Measurements from ENCODE around the gene DACH1. TPM values are rescaled to one million over a fixed set of nuclear protein-coding genes. Genes with fewer than 3 reads are reported as not detected.

Gene DACH1
- total and polyA plus RNA-seq, 2 donors (not counting 3 experiments of a cell fraction or from before 2014, with no cell fraction given) = 8.6 to 28.3 TPM

- no peak for FAIRE-seq
- Histone ChIP-seq H4K20me1 (replicated peaks; ENCODE audit: control insufficient read depth, extremely low read depth, insufficient read depth, low read length) (no peaks in the 10 kb centered on the region), H3K9ac (replicated peaks; ENCODE audit: extremely low read depth, insufficient read depth, low read length) (no peak overlapping the region), H3K79me2 (ENCODE audit: control insufficient read depth, insufficient read depth, low read length) (no peaks in the 10 kb centered on the region), H3K4me3 (replicated peaks in 1 of 3; ENCODE audit: insufficient read depth in 1 of 3, low read depth in 1 of 3, low read length in 3 of 3) (no peak overlapping the region), H3K36me3 (ENCODE audit: control insufficient read depth in 2 of 2, extremely low read depth in 1 of 2, insufficient read depth in 2 of 2, low read length in 2 of 2) (no peaks in the 10 kb centered on the region), H3K27ac (ENCODE audit: insufficient read depth, low read depth, low read length) (no peak overlapping the region), H3K4me1 (ENCODE audit: control insufficient read depth, extremely low read depth, insufficient read depth, low read length) (peaks cover 17% of the 10 kb centered on the region), H3K9me3 (replicated peaks; ENCODE audit: control insufficient read depth, insufficient read depth, low read length) (no peaks in the 10 kb centered on the region), H2AFZ (ENCODE audit: low read depth, low read length) (no peak overlapping the region), H3K27me3 (ENCODE audit: control insufficient read depth in 2 of 2, insufficient read depth in 2 of 2, low read length in 2 of 2) (no peaks in the 10 kb centered on the region), H3K4me2 (ENCODE audit: insufficient read depth, low read length) (no peak overlapping the region), H3K9me1 (replicated peaks; ENCODE audit: control insufficient read depth, extremely low read depth, insufficient read depth, low read length) (peaks cover 2% of the 10 kb centered on the region)
- ChIA-PET POLR2A (no interaction called here), CTCF (interaction anchor here (1.4 kb wide), 1 partner anchor 29 kb away, joined by 3 read pairs; no protein-coding TSS in a partner anchor)
- dilution Hi-C loops (cut with MboI; ENCODE audit: extremely low pct_ligation_motif_present, low sequenced_read_pairs) (no loop called here), intact Hi-C loops (cut with micrococcal nuclease) (no loop called here)
- no peak for TF ChIP-seq MYC (IDR thresholded peaks at IDR 0.05; ENCODE audit: low read depth, low read length)
- TF ChIP-seq POLR2A (IDR thresholded peaks at IDR 0.05; ENCODE audit: low read depth, low read length) = no peak
- TF ChIP-seq, protein P1, sequence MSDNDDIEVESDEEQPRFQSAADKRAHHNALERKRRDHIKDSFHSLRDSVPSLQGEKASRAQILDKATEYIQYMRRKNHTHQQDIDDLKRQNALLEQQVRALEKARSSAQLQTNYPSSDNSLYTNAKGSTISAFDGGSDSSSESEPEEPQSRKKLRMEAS (IDR thresholded peaks at IDR 0.05; ENCODE audit: insufficient read depth, insufficient read length) = no peak
- no peak for TF ChIP-seq POLR2AphosphoS5 (IDR thresholded peaks at IDR 0.05; ENCODE audit: insufficient read depth, low read depth, low read length)
- no peak for TF ChIP-seq FOS (IDR thresholded peaks at IDR 0.05; ENCODE audit: borderline replicate concordance, insufficient read depth, low read length)
- no peak for TF ChIP-seq GATA2 (IDR thresholded peaks at IDR 0.05; ENCODE audit: insufficient read depth, insufficient read length, low read depth, low read length)
- no peak for TF ChIP-seq EZH2 (IDR thresholded peaks at IDR 0.05; ENCODE audit: borderline replicate concordance, low read depth, low read length, severe bottlenecking)
- TF ChIP-seq, protein P2, sequence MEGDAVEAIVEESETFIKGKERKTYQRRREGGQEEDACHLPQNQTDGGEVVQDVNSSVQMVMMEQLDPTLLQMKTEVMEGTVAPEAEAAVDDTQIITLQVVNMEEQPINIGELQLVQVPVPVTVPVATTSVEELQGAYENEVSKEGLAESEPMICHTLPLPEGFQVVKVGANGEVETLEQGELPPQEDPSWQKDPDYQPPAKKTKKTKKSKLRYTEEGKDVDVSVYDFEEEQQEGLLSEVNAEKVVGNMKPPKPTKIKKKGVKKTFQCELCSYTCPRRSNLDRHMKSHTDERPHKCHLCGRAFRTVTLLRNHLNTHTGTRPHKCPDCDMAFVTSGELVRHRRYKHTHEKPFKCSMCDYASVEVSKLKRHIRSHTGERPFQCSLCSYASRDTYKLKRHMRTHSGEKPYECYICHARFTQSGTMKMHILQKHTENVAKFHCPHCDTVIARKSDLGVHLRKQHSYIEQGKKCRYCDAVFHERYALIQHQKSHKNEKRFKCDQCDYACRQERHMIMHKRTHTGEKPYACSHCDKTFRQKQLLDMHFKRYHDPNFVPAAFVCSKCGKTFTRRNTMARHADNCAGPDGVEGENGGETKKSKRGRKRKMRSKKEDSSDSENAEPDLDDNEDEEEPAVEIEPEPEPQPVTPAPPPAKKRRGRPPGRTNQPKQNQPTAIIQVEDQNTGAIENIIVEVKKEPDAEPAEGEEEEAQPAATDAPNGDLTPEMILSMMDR (IDR thresholded peaks at IDR 0.05; ENCODE audit: extremely low read depth in 1 of 2, insufficient read depth in 1 of 2, low read depth in 1 of 2, low read length in 2 of 2) = no peak
- TF ChIP-seq JUN (IDR thresholded peaks at IDR 0.05; ENCODE audit: borderline replicate concordance, insufficient read depth, insufficient read length, low read depth) = no peak
- no peak for DNase-seq (ENCODE audit: low read depth, low spot score)
- no TSS peak for BruUV-seq (replicated peaks)
Measured at GRCh38 chr13:71513411-71514033, 353.5 kb downstream of the DACH1 start.

All from endothelial cell of umbilical vein (primary cell).